ENCODE data around the gene SFMBT1.

The SFMBT1 gene

DNA sequence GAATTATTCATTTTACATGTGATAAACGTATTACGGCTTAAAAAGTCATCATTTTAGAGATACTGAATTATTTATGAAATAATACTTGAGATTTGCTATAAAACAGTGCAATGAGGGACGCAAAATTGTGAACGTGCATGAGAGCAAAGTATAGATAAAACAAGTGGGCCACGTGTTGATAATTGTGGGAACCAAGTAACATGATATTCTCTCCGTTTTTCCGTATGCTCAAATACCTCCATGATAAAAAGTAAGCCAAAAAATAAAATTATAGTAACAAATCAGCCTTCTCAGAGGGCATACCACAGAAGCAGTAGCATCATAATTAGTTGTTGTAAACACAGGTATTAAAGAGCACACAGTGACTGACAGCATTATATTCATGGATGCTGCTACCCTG lies 42.6 kb downstream of the SFMBT1 start:
- DNase-seq (ENCODE audit: low read depth in 4 of 4, low spot score in 1 of 4) = no peak

DNA sequence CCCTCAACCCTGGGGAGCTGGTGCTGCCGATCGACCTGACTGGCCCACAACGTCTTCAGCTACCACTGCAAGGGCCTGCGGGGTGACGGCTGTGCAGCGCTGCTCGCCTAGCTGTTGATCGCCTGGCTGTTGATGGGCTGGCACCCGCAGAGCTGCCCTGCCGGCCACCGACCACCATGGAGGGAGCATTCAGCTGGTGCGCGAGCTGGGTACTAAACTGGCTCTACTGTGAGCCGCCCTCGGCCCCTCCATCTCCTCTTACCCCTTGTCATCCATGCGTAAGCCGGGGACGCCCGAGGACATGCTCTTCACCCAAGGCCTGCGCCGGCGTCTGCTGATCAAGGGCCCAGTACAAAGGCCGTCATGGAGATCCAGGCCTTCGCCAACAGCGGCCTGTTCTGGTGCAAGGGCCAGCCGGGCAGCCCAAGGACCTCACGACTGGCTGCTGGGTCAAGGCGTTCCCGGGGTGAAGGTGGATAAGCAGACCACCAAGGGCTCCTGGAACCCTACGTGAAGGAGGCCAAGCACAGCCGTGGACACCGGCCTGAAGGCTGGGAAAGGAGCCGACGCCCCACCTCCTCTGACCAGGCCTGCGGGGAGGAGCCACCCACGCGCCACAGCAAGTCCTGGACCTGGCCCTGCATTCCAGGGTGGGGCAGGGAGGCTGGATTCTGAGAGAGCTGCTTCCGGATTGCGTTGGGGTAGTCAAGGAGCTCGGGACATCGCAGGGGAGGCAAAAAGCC lies 46.9 kb downstream of the SFMBT1 start:
- DNase-seq (ENCODE audit: low read depth in 4 of 4, low spot score in 1 of 4) = no peak

- no peak for DNase-seq (ENCODE audit: low read depth in 4 of 4, low spot score in 1 of 4)
Measured at GRCh38 chr3:52990637-52991036, 55.2 kb downstream of the SFMBT1 start.

GRCh38 chr3:52986938-52987337 lies 58.9 kb downstream of the SFMBT1 start:
- no peak for DNase-seq (ENCODE audit: low read depth in 4 of 4, low spot score in 1 of 4)

DNA sequence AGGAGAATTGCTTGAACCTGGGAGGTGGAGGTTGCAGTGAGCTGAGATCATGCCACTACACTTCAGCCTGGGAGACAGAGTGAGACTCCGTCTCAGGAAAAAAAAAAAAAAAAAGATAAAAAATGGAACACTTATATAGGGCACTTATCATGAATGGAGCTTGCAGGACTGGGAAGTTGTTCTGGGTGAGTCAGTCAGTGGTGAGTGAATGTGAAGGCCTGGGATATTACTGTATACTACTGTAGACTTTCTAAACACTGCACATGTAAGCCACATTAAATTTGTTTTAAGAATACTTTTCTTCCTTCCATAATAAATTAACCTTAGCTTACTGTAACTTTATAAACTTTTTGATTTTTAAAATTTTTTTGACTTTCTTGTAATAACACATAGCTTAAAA lies 59.8 kb downstream of the SFMBT1 start:
- no peak for DNase-seq (ENCODE audit: low read depth in 4 of 4, low spot score in 1 of 4)

DNA sequence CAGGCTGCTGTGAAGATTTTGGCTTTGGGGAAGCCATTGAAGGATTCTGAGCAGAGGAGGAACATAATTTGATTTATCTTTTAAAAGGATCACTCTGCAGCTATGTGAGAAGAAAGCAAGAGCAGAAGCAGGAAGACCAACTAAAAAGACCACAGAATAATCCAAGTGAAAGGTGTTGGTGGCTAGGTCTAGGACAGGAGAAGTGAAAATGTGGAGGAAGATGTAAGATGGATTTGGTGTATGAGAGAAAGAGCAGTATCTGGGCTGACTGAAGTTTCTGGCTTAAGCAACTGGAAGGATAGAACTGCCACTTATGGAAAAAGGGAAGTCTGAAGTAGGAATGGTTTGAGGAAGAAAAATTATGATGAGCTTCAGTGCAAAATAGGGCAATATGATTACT lies 62.0 kb downstream of the SFMBT1 start:
- no peak for DNase-seq (ENCODE audit: low read depth in 4 of 4, low spot score in 1 of 4)

- DNase-seq (ENCODE audit: low read depth in 4 of 4, low spot score in 1 of 4) = peak; percentile 8 to 54 (median 18)
Measured at GRCh38 chr3:52983336-52983807, 62.5 kb downstream of the SFMBT1 start.

DNA sequence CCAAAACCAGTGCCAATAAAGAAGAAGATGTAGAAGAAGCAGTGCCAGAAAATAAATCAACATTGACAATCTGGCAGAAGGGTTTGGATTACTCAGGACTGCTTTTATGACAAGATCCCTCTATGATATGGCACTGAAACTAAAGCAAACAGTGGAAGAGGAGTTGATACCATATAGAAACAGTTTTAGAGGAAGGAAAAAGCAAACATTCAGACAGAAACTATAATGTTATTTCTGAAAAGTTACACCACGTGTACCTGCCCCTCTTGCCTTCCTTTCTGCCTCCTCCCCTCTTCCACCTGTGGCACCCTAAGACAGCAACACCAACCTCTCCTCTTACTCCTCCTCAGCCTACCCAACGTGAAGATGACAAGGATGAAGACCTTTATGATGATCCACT lies 63.0 kb downstream of the SFMBT1 start:
- DNase-seq (ENCODE audit: low read depth in 4 of 4, low spot score in 1 of 4) = no peak

DNA sequence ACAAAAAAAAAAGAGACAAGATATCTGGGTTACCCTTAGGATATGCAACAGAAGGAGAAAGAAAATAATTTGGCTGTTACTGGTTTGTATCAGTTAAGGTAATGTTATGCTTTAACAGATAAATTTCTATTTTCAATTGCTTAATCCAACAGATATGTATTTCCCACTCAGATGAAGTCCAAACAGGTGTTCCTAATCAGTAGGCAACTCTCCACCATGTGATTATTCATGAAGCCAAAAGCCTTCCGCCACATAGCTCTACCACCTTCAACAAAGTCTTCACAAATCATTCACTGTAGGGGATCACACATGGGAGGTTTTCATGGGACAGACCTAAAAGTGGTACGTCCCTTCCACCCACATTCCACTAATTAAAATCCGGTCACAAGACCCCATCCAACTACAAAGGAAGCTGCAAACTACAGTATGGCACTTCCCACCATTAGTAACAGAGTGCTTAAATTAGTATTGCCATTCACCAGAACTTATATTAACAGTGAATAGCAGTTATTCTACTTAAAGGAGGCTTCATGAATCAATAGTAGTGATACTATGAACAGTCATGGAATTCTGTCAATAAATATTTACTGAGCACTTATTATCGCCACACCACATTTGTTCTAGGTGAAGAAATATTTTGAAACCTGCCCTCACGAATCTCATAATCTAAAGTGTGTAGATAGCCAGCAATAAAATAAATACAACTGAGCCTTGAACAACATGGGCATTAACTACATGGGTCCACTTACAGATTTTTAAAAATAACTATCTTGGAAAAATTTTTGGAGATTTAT lies 66.5 kb downstream of the SFMBT1 start:
- no peak for DNase-seq (ENCODE audit: low read depth in 4 of 4, low spot score in 1 of 4)

DNA sequence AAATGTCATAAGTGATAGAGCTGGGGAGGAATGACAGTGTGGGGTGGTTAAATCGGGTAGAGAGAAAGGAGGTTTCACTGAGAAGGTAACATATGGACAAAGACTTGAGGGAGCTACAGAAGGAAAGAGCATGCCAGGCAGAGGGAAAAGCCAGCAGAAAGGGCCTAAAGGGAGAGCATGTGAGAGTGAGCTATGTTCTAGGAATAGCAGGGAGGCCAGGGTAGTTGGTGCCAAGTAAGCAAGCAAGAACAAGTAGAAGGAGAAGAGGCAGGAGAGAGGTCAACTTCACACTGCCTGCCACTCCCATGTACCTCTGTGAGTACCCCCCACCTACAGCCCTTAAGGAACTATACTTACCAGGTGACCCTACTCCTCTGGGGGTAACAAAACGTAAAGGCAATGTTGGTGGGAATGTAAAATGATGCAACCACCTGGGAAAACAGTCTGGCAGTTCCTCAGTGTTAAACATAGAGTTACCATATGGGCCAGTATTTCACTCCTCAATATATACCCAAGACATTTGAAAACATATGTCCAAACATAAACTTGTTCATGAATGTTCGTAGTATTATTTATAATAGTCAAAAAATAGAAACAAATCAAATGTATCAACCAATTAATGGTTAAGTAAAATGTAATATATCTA lies 67.6 kb downstream of the SFMBT1 start:
- no peak for DNase-seq (ENCODE audit: low read depth in 4 of 4, low spot score in 1 of 4)

GRCh38 chr3:52973806-52974205 lies 72.1 kb downstream of the SFMBT1 start:
- DNase-seq (ENCODE audit: low read depth in 4 of 4, low spot score in 1 of 4) = no peak

GRCh38 chr3:52971895-52972294 lies 74.0 kb downstream of the SFMBT1 start:
- no peak for DNase-seq (ENCODE audit: low read depth in 4 of 4, low spot score in 1 of 4)

GRCh38 chr3:52967398-52967797 lies 78.5 kb downstream of the SFMBT1 start:
- no peak for DNase-seq (ENCODE audit: low read depth in 4 of 4, low spot score in 1 of 4)

- no peak for DNase-seq (ENCODE audit: low read depth in 4 of 4, low spot score in 1 of 4)
Measured at GRCh38 chr3:52962160-52962559, 83.7 kb downstream of the SFMBT1 start.

DNA sequence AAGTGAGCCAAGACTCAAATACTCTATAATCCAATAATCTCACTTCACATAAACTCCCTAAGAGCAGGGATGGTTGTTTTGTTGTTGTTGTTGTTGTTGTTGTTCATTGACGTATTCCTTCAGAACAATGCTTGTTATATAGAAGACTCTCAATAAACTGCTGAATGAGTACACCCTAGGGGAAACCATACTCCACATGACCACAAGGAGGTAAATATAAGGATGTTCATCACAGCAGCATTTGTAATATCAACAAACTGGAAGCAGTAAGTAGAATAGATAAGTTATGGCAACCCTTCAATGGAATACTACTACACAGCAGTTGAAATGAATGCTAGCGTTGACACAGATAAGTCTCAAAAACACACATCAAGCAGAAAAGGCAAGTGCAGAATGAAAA lies 86.1 kb downstream of the SFMBT1 start:
- no peak for DNase-seq (ENCODE audit: low read depth in 4 of 4, low spot score in 1 of 4)

- DNase-seq (ENCODE audit: low read depth in 4 of 4, low spot score in 1 of 4) = no peak
Measured at GRCh38 chr3:52939600-52939999, 106.3 kb downstream of the SFMBT1 start.

DNA sequence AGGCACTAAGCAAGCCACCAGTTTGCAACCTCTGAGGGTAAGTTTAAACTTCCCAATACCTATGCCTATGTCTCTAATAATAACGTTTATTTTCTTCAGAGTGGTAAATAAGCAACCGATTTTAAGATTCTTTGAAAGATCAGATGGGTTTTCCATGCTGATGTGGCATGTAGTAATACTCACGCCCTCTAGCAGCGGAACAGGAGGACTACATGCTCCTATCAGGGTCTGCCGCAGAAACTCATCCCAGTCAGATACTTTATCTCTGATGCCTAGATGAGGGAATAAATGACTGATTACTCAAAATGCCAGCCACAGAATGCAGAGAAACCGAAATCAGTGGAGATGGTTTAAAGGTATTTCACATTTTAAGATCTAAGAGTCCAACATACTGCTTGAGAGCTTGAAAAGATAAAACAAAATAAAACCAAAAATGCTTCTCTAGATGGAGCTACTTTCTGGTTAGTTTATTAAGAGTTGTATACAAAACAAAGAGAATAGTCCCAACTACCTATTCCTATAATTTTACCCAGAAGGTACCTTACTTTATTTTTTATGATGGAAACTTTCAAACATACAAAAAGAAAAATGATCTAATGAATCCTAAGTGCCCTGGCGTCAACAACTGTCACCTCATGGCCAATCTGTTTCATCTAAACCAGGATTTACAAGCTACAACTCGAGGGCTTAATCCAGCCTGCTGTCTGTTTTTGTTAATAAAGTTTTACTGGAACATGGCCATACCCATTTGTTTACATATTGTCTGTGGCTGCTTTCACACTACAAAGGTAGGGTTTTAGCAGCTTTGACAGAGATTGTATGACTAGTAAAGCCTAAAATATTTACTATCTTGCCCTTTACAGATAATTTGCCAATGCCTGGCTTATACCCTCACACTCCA lies 111.0 kb downstream of the SFMBT1 start:
- DNase-seq (ENCODE audit: low read depth in 4 of 4, low spot score in 1 of 4) = peak; percentile 13 to 22 (median 16)

DNA sequence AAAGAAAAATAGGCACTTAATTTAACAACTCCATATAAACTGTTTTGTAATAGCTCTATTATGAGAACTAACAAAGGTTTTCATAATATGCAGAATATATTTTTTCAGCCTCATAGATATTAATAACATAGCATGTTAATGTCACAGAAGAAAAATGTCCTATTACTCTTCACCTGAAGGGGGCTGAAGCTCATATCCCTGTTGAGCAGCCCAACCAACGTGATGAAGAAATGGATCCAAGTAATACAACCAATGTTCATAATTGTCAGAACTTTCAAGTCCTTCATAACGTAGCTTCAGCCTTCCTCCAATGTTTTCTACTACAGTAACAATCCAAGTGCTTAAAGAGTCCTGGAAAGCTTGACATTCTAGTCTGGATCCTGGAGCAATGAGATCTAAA lies 114.0 kb downstream of the SFMBT1 start:
- no peak for DNase-seq (ENCODE audit: low read depth in 4 of 4, low spot score in 1 of 4)

DNA sequence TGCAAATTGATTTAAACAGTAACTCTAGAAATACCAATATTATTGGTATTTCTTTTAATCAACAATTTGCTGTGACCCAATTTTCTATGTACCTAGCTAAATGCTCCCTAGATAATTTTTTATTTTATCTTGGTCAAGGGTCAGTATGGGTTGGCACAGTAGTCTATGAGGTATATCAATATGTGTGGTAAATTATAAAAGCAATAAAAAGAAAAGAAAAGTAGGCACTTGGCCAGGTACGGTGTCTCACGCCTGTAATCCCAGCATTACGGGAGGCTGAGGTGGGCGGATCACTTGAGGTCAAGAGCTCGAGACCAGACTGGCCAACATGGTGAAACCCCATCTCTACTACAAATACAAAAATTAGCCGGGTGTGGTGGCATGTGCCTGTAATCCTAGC lies 114.5 kb downstream of the SFMBT1 start:
- no peak for DNase-seq (ENCODE audit: low read depth in 4 of 4, low spot score in 1 of 4)

GRCh38 chr3:52930748-52931147 lies 115.1 kb downstream of the SFMBT1 start:
- DNase-seq (ENCODE audit: low read depth in 4 of 4, low spot score in 1 of 4) = no peak

DNA sequence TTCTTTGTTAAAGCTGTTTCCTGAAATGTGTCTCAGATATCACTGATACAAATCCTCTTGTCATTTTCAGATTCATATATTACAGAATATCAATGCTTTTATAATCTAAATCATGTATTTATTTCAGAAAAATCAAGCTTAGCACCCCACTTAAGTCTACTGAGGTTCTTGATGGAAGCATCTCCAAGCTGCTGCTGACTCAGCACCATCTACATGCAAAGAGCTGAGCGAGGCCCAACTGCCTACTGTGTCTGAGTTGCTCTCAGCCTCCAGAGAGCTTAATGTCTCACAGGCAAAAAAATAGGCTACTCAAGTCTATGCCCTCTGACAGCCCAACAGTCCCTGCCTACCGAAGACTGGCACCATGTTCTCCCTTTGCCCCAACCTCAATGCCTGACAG lies 119.3 kb downstream of the SFMBT1 start:
- no peak for DNase-seq (ENCODE audit: low read depth in 4 of 4, low spot score in 1 of 4)

All from stimulated activated CD4-positive, alpha-beta T cell treated with anti-CD3 and anti-CD28 coated beads, Interleukin-1b, Interleukin-23, amount 100 ng/mL, for 24 hours (primary cell).